Measurements from ENCODE around the gene SLC10A7.

GRCh38 chr4:146398896-146399445 is 122.8 kb downstream of the SLC10A7 start:
- TF ChIP-seq TFE3 (CRISPR knock-in tag; IDR thresholded peaks at IDR 0.05), result no peak
- TF ChIP-seq MAX (IDR thresholded peaks at IDR 0.05), result no peak
- TF ChIP-seq ARNT (IDR thresholded peaks at IDR 0.05), result no peak
- TF ChIP-seq ZHX1 (CRISPR knock-in tag; IDR thresholded peaks at IDR 0.05; ENCODE audit: low read depth), result no peak
- TF ChIP-seq ZNF512 (CRISPR knock-in tag; IDR thresholded peaks at IDR 0.05), result no peak
- TF ChIP-seq SMAD3 (CRISPR knock-in tag; IDR thresholded peaks at IDR 0.05), result no peak
- TF ChIP-seq POLR2AphosphoS5 (IDR thresholded peaks at IDR 0.05; ENCODE audit: low read depth, low read length), result no peak
- no peak for TF ChIP-seq RFX1 (IDR thresholded peaks at IDR 0.05)
- no peak for TF ChIP-seq NCOR1 (IDR thresholded peaks at IDR 0.05; ENCODE audit: borderline replicate concordance, low read length)
- no peak for TF ChIP-seq ZNF777 (CRISPR knock-in tag; IDR thresholded peaks at IDR 0.05)
- no peak for TF ChIP-seq STAG1 (CRISPR knock-in tag; IDR thresholded peaks at IDR 0.05)
- no peak for TF ChIP-seq RXRB (CRISPR knock-in tag; IDR thresholded peaks at IDR 0.05; ENCODE audit: borderline replicate concordance)

Data from HepG2 (cell line).